ENCODE measurements around the gene LRMDA. TPM values are rescaled to one million over a fixed set of nuclear protein-coding genes. Genes with fewer than 3 reads are reported as not detected.

Gene LRMDA
- total RNA-seq, 4 donors from 2014 or later = 1.5 to 15.7 (median 4.6) TPM

GRCh38 chr10:75665707-75666106 is 234.3 kb downstream of the LRMDA start:
- Histone ChIP-seq H3K36me3 (no peaks in the 10 kb centered on the region), H3K9me3 (no peaks in the 10 kb centered on the region), H3K4me3 (no peak overlapping the region), H3K4me1 (peaks cover 3 to 18% of the 10 kb centered on the region in 2 donors), H3K27me3 (no peaks in the 10 kb centered on the region), H3K27ac (no peak overlapping the region)
- intact Hi-C loops (cut with DNase I; ENCODE audit: low total_unique reads) = no loop called here
- DNase-seq = no peak
- TF ChIP-seq CTCF (IDR thresholded peaks at IDR 0.05) (no peak), POLR2A (IDR thresholded peaks at IDR 0.05) (no peak)

GRCh38 chr10:75672111-75672671 is 240.8 kb downstream of the LRMDA start:
- intact Hi-C loops (cut with DNase I; ENCODE audit: low total_unique reads) = no loop called here
- Histone ChIP-seq H3K27ac (no peak overlapping the region), H3K4me1 (peaks cover 0 to 12% of the 10 kb centered on the region in 2 donors), H3K27me3 (no peaks in the 10 kb centered on the region), H3K36me3 (no peaks in the 10 kb centered on the region), H3K9me3 (no peaks in the 10 kb centered on the region), H3K4me3 (no peak overlapping the region)
- DNase-seq = no peak
- TF ChIP-seq CTCF (IDR thresholded peaks at IDR 0.05) = no peak
- TF ChIP-seq POLR2A (IDR thresholded peaks at IDR 0.05) = no peak

GRCh38 chr10:75672842-75673241 is 241.4 kb downstream of the LRMDA start:
- Histone ChIP-seq H3K4me3 (no peak overlapping the region), H3K27me3 (no peaks in the 10 kb centered on the region), H3K4me1 (peaks cover 0 to 16% of the 10 kb centered on the region in 2 donors), H3K36me3 (no peaks in the 10 kb centered on the region), H3K9me3 (no peaks in the 10 kb centered on the region), H3K27ac (no peak overlapping the region)
- TF ChIP-seq CTCF (IDR thresholded peaks at IDR 0.05) = no peak
- no peak for TF ChIP-seq POLR2A (IDR thresholded peaks at IDR 0.05)
- intact Hi-C loops (cut with DNase I; ENCODE audit: low total_unique reads) = no loop called here
- DNase-seq = no peak

GRCh38 chr10:75677541-75677940 is 246.1 kb downstream of the LRMDA start:
- intact Hi-C loops (cut with DNase I; ENCODE audit: low total_unique reads) = no loop called here
- no peaks in the 10 kb centered on the region for H3K27me3 ChIP-seq
- no peaks in the 10 kb centered on the region for H3K9me3 ChIP-seq
- TF ChIP-seq CTCF (IDR thresholded peaks at IDR 0.05) (no peak), POLR2A (IDR thresholded peaks at IDR 0.05) (no peak)
- peaks cover 0 to 9% of the 10 kb centered on the region in 2 donors for H3K4me1 ChIP-seq
- no peak for DNase-seq
- no peaks in the 10 kb centered on the region for H3K36me3 ChIP-seq
- peak overlapping the region in 1 of 2 donors; percentile 24 for H3K27ac ChIP-seq
- H3K4me3 ChIP-seq = no peak overlapping the region

GRCh38 chr10:75678527-75678926 is 247.1 kb downstream of the LRMDA start:
- intact Hi-C loops (cut with DNase I; ENCODE audit: low total_unique reads) = no loop called here

More at GRCh38 chr10:75678527-75678926, 247.1 kb downstream of the LRMDA start:
- Histone ChIP-seq H3K27ac (no peak overlapping the region), H3K36me3 (no peaks in the 10 kb centered on the region), H3K9me3 (no peaks in the 10 kb centered on the region), H3K4me1 (peaks cover 0 to 9% of the 10 kb centered on the region in 2 donors), H3K27me3 (no peaks in the 10 kb centered on the region), H3K4me3 (no peak overlapping the region)
- DNase-seq = no peak
- TF ChIP-seq POLR2A (IDR thresholded peaks at IDR 0.05) (no peak), CTCF (IDR thresholded peaks at IDR 0.05) (no peak)
